HAP-1 (cell line): Measurements from ENCODE around the gene DDX20.
"Not testable (repeated sequence)": the region's sequence is repeated elsewhere in the genome, so short reads cannot be mapped to it uniquely, and the experiment has no call there.

Experiments
- DNase-seq, 2 experiments: peaks; one replicate each; pipeline ENCODE4 v3.0.0-alpha.2; 2016 to 2020; ENCODE audit warnings: low spot score in 2 of 2
- H3K27me3 ChIP-seq: fragments of 250-450 bp; sonication (Bioruptor Pico); 2 replicates; pipeline ENCODE4 v1.5.1; 2020; ENCODE audit warnings: low read depth, mild to moderate bottlenecking, moderate library complexity
- H3K36me3 ChIP-seq: fragments of 250-450 bp; sonication (Bioruptor Pico); replicated peaks from 2 replicates; pipeline ENCODE4 v1.5.1; 2020; ENCODE audit warnings: mild to moderate bottlenecking
- H3K4me1 ChIP-seq: fragments of 250-450 bp; sonication (Bioruptor Pico); 2 replicates; pipeline ENCODE4 v1.5.1; 2020; ENCODE audit warnings: mild to moderate bottlenecking
- H3K4me3 ChIP-seq: fragments of 250-450 bp; sonication (Bioruptor Pico); 2 replicates; pipeline ENCODE4 v1.5.1; 2020; ENCODE audit warnings: mild to moderate bottlenecking, moderate library complexity
- H3K9me3 ChIP-seq: fragments of 250-450 bp; sonication (Bioruptor Pico); 2 replicates; pipeline ENCODE4 v1.5.1; 2020; ENCODE audit warnings: mild to moderate bottlenecking, moderate library complexity
- in situ Hi-C: fragments of 300-500 bp; cut with MboI; formaldehyde crosslinking; loops from 3 replicates; pipeline ENCODE4 v1.14.3; 2020; ENCODE audit warnings: low sequenced_read_pairs, inconsistent platforms, mixed read lengths

Gene DDX20

DNA sequence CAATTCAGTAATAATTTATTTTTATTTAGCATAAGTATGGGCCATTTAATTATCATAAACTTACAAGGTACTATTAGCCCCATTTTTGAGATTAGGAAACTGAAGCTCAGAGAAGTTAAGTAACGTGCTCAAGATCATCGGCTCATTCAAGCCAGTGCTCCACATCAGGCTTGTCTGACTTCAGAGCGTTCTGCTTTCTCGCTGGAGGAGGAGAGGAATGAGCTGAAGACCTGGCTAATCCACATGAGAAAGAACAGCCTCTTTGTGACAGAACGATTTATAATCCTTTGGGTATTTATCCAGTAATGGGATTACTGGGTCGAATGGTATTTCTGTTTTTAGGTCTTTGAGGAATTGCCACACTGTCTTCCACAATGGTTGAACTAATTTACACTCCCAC is 39.7 kb downstream of the DDX20 start:
- peaks cover 10% of the 10 kb centered on the region; the same call in 1 of the 2 replicates for H3K4me1 ChIP-seq
- H3K4me3 ChIP-seq: no peak overlapping the region
- peaks cover 4% of the 10 kb centered on the region; the same call in 1 of the 2 replicates for H3K9me3 ChIP-seq
- in situ Hi-C loops: no loop called here
- peak; percentile 39 to 49 for DNase-seq
- H3K36me3 ChIP-seq: no peaks in the 10 kb centered on the region
- H3K27me3 ChIP-seq: no peaks in the 10 kb centered on the region

GRCh38 chr1:111798580-111798979 is 42.9 kb downstream of the DDX20 start:
- Histone ChIP-seq H3K36me3 (no peaks in the 10 kb centered on the region), H3K4me1 (peaks cover 3% of the 10 kb centered on the region; the same call in 1 of the 2 replicates), H3K9me3 (peaks cover 4% of the 10 kb centered on the region; the same call in 1 of the 2 replicates), H3K27me3 (no peaks in the 10 kb centered on the region), H3K4me3 (no peak overlapping the region)
- no peak for DNase-seq
- in situ Hi-C loops: no loop called here

- in situ Hi-C loops, H3K27me3 ChIP-seq: not testable (repeated sequence)
These were observed 44.0 kb downstream of the DDX20 start for GRCh38 chr1:111799722-111800121.

DNA sequence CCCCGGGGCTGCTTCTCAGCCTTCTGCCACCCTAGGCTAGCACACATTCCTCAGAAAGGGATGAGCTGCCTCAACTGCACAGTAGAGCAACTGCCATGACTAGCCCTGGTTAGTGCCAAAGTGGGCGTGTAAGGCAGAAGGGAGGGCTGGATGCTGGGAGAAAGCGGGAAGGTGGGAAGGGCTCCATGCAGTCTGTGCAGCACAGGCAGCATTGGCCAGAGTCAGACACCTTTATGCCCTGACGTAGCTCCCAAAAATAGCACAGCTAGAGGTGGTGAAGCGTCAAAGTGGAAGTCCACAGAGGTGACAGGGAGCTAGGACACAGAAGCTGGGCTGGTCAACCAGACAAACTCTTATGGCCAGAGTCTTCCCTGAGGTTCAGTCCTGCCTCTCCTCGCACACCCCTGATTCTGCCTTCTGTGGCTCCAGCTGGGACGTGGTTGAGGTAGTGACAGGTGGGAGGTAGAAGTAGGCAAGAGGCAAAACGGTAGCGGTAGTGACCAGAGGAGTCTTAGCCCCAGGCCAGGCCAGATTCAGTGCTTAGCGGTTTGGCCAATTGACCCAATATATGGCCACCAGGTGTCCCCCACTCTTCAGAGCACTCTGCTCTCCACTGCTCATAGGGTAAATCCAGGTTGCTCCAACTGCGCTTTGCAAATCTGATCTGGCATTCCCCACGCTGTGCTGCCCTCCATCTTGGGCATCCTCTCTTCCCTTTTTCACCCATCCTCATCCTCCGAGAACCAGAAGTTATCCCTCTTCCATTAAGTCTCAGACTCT is 45.6 kb downstream of the DDX20 start:
- H3K4me1 ChIP-seq: no peaks in the 10 kb centered on the region
- in situ Hi-C loops: no loop called here
- peaks cover 4% of the 10 kb centered on the region; the same call in 1 of the 2 replicates for H3K9me3 ChIP-seq
- no peak for DNase-seq
- H3K36me3 ChIP-seq: no peaks in the 10 kb centered on the region
- no peak overlapping the region for H3K4me3 ChIP-seq
- no peaks in the 10 kb centered on the region for H3K27me3 ChIP-seq

More at GRCh38 chr1:111799722-111800121, 44.0 kb downstream of the DDX20 start:
- not testable (repeated sequence) for H3K36me3 ChIP-seq, DNase-seq, H3K9me3 ChIP-seq, H3K4me3 ChIP-seq, H3K4me1 ChIP-seq

DNA sequence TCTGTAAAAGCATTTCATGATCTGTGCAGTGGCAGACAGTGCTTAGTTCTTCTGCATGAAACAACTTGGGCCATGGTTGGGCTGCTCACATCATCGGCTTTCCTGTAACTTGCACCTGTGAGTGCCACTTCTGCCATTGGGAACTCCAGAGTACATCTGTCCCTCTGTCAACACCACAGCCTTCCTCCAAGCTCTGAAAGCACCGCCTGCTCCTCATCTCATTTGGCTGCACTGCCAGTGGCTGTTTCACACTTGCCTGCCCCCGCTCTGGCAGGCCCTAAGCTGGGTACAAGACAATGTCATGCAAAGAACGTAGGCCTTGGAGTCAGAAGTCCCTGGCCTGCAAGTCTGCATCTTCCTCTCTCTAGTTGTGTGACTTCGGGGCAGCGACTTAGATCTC is 46.4 kb downstream of the DDX20 start:
- Histone ChIP-seq H3K9me3 (peaks cover 4% of the 10 kb centered on the region; the same call in 1 of the 2 replicates), H3K36me3 (no peaks in the 10 kb centered on the region), H3K4me1 (no peaks in the 10 kb centered on the region), H3K27me3 (no peaks in the 10 kb centered on the region), H3K4me3 (no peak overlapping the region)
- DNase-seq: no peak
- in situ Hi-C loops: no loop called here

GRCh38 chr1:111802984-111803383 is 47.3 kb downstream of the DDX20 start:
- no peaks in the 10 kb centered on the region for H3K36me3 ChIP-seq
- in situ Hi-C loops: no loop called here
- peaks cover 4% of the 10 kb centered on the region; the same call in 1 of the 2 replicates for H3K9me3 ChIP-seq
- H3K4me3 ChIP-seq: no peak overlapping the region
- H3K27me3 ChIP-seq: no peaks in the 10 kb centered on the region
- H3K4me1 ChIP-seq: no peaks in the 10 kb centered on the region
- no peak for DNase-seq

- no peaks in the 10 kb centered on the region for H3K36me3 ChIP-seq
- no peak for DNase-seq
These were observed 48.2 kb downstream of the DDX20 start for GRCh38 chr1:111803951-111804350.

GRCh38 chr1:111804776-111805175 is 49.1 kb downstream of the DDX20 start:
- DNase-seq: no peak
- H3K9me3 ChIP-seq: no peaks in the 10 kb centered on the region
- H3K36me3 ChIP-seq: no peaks in the 10 kb centered on the region
- H3K4me1 ChIP-seq: no peaks in the 10 kb centered on the region
- no peaks in the 10 kb centered on the region for H3K27me3 ChIP-seq
- H3K4me3 ChIP-seq: no peak overlapping the region
- in situ Hi-C loops: no loop called here

More at GRCh38 chr1:111803951-111804350, 48.2 kb downstream of the DDX20 start:
- Histone ChIP-seq H3K4me1 (no peaks in the 10 kb centered on the region), H3K27me3 (no peaks in the 10 kb centered on the region), H3K9me3 (peaks cover 4% of the 10 kb centered on the region; the same call in 1 of the 2 replicates), H3K4me3 (no peak overlapping the region)
- in situ Hi-C loops: no loop called here

DNA sequence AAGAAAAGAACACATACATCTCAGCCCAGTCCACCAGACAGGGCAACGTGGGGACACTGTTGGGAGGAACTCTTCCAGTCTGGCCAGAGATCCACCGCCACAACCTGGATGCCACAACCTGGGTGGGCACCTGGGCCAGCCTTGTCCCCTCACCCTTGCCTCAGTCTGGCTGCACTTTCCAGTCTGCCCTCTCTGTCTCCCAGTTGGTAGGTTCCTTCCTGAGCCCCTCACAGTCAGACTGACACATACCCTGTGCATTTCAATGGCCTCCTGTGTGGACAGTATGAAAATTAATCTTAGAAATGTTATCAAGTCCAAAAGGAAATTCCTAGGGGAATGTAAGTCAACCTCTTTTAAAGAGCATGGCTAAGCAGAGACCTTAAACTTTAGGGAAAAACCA is 49.5 kb downstream of the DDX20 start:
- Histone ChIP-seq H3K4me3 (no peak overlapping the region), H3K9me3 (no peaks in the 10 kb centered on the region), H3K36me3 (no peaks in the 10 kb centered on the region), H3K27me3 (no peaks in the 10 kb centered on the region), H3K4me1 (no peaks in the 10 kb centered on the region)
- no peak for DNase-seq
- in situ Hi-C loops: no loop called here

DNA sequence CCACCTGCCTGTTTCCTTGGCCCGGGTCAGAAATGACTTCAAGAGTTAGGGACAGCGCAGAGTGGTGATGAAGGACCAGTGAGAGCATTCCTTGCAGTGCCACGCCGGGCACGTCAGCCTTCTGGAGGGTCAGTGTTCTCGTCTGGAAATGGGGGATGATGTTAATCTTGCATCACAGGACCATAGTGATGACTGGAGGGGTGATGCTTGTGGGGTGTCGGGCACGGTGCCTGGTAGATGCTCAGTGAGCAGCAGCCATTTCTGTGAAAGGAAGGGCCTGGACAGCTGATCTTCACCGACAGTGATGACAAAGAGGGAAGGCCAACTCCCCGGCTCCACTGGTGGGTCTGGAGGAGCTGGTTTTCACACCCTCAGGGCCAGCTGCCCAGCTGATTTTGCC is 56.2 kb downstream of the DDX20 start:
- no peak for DNase-seq
- in situ Hi-C loops: no loop called here
- H3K9me3 ChIP-seq: no peaks in the 10 kb centered on the region

GRCh38 chr1:111812306-111812705 is 56.6 kb downstream of the DDX20 start:
- no peak for DNase-seq
- H3K4me1 ChIP-seq: no peaks in the 10 kb centered on the region
- H3K36me3 ChIP-seq: no peaks in the 10 kb centered on the region
- no peaks in the 10 kb centered on the region for H3K9me3 ChIP-seq
- no peak overlapping the region for H3K4me3 ChIP-seq
- H3K27me3 ChIP-seq: no peaks in the 10 kb centered on the region
- in situ Hi-C loops: no loop called here

More for the DNA sequence above, 56.2 kb downstream of the DDX20 start:
- no peak overlapping the region for H3K4me3 ChIP-seq
- no peaks in the 10 kb centered on the region for H3K4me1 ChIP-seq
- no peaks in the 10 kb centered on the region for H3K36me3 ChIP-seq
- H3K27me3 ChIP-seq: no peaks in the 10 kb centered on the region

DNA sequence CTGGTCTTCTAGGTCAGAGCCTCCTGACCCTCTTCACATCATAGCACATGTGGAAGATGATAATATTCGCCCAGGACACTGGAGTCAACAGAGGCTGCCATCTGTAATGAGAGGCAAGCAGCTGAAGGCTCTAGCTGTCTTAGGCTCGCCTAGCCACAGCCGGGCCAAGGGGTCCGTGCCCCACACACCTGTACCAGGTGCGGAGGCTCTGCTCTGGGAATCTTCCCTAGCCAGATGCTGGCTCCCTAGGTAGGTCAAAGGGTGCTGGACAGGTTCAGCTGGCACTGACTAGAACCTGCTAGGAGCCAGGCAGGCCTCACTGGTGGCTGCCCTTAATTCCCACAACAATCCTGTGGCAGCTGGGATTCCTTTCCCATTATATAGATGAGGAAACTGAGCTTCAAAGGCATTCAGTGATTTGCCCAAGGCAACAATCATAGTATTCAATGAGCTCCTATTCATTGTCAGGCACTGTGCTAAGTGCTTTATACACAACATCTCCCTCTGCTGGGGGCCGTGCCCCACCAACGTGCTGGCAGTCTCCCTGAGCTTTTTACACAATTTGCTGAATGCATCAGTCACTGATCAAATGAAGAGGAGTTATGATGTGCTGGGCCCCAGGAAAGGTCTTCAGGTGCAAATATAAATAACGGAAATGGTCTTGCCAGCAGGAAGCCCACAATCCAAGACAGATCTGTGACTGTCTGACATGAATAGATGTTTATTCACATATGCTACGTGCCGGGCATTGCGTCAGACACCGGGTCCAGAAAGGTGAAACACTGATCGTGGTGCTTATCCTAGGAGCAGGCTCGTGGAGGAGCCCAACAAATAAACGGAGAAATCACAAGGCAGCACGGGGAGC is 58.0 kb downstream of the DDX20 start:
- Histone ChIP-seq H3K27me3 (no peaks in the 10 kb centered on the region), H3K4me1 (no peaks in the 10 kb centered on the region), H3K4me3 (no peak overlapping the region), H3K9me3 (no peaks in the 10 kb centered on the region), H3K36me3 (no peaks in the 10 kb centered on the region)
- in situ Hi-C loops: no loop called here
- DNase-seq: peak; percentile 22 to 35

- Histone ChIP-seq H3K9me3 (no peaks in the 10 kb centered on the region), H3K4me1 (no peaks in the 10 kb centered on the region), H3K27me3 (no peaks in the 10 kb centered on the region), H3K4me3 (no peak overlapping the region), H3K36me3 (no peaks in the 10 kb centered on the region)
- DNase-seq: no peak
- in situ Hi-C loops: no loop called here
These were observed 58.6 kb downstream of the DDX20 start for GRCh38 chr1:111814305-111814628.

- Histone ChIP-seq H3K4me3 (no peak overlapping the region), H3K27me3 (no peaks in the 10 kb centered on the region), H3K9me3 (no peaks in the 10 kb centered on the region), H3K36me3 (no peaks in the 10 kb centered on the region), H3K4me1 (no peaks in the 10 kb centered on the region)
- in situ Hi-C loops: no loop called here
- no peak for DNase-seq
These were observed 58.9 kb downstream of the DDX20 start for GRCh38 chr1:111814642-111815041.
